Heart left ventricle (tissue), 13 donors: ENCODE data around the gene TAF5L.

Experiments
- CTCF ChIP-seq, 12 donors: fragments of 200-600 bp; sonication (generic) in 4 of 12; IDR thresholded peaks; one replicate each; pipeline versions ENCODE4 v1.5.0 to v1.8.0; 2018 to 2022; ENCODE audit warnings: antibody characterized with exemption in 12 of 12, mild to moderate bottlenecking in 5 of 12
- POLR2A ChIP-seq, 2 donors: fragments of 450-650 bp; IDR thresholded peaks; one replicate each; pipeline ENCODE4 v1.6.1; 2017; ENCODE audit warnings: antibody characterized with exemption in 2 of 2, mild to moderate bottlenecking in 2 of 2, moderate library complexity in 2 of 2
- donor health status: ischemic (EF 13 %, LVEDD 7.1; RV severe dilation, severe dysfunction).
- donor health status: DM: no; HTN: yes; CAD: no.
- donor health status: DM: no; HTN: no; CAD: no.
- donor health status: ischemic (EF 25% LVEDD 6.9; RV normal size, moderate dysfunction).
- donor health status: ischemic (EF 25% LVEDD 5.7; RV mildly dilated, moderate dysfunction).
- donor health status: ischemic (EF 35%, LVEDD 5.7; RV mildly dilated, moderate dysfunction).
- donor health status: nonischemic (EF 11% LVEDD 7.7; RV severe dilation, severe dysfunction).
- donor health status: DM: yes; HTN: yes; CAD: no.
- donor health status: PGD.
- donor health status: ischemic (EF 29% LVEDD 5.4; RV normal size, mild dysfunction).
- donor health status: nonischemic (EF 23%, LVEDD 6.1; RV moderate dilation, normal function).

- TF ChIP-seq CTCF (IDR thresholded peaks at IDR 0.05), result peak; percentile 75 to 92 (median 88)
- TF ChIP-seq POLR2A (IDR thresholded peaks at IDR 0.05), result no peak
These were observed 35.3 kb upstream of the TAF5L start for GRCh38 chr1:229661022-229661877.
